Nephron (organoid): ENCODE measurements around the gene BRMS1.

Experiments
- H3K27ac Mint-ChIP-seq, 3 experiments: 2 replicates each; pipeline ENCODE4 v1.8.0; 2020; ENCODE audit warnings: mixed read lengths in 3 of 3, mild to moderate bottlenecking in 2 of 3, moderate library complexity in 1 of 3
- H3K27me3 Mint-ChIP-seq: 2 replicates; pipeline ENCODE4 v1.8.0; 2021; ENCODE audit warnings: low read depth, mild to moderate bottlenecking, moderate library complexity, mixed read lengths
- H3K36me3 Mint-ChIP-seq: 2 replicates; pipeline ENCODE4 v1.8.0; 2020; ENCODE audit warnings: low read depth, mixed read lengths
- H3K4me1 Mint-ChIP-seq: 2 replicates; pipeline ENCODE4 v1.8.0; 2020; ENCODE audit warnings: mixed read lengths
- H3K4me3 Mint-ChIP-seq, 3 experiments: 2 replicates each; pipeline ENCODE4 v1.8.0; 2020; ENCODE audit warnings: mild to moderate bottlenecking in 3 of 3, mixed read lengths in 3 of 3, moderate library complexity in 2 of 3
- H3K9me3 Mint-ChIP-seq: 2 replicates; pipeline ENCODE4 v1.8.0; 2020; ENCODE audit warnings: mixed read lengths
- CTCF ChIP-seq, 3 experiments: fragments of 200-600 bp; sonication (generic); IDR thresholded peaks; one replicate each; pipeline ENCODE4 v1.5.0; 2021; ENCODE audit warnings: antibody characterized with exemption in 3 of 3; ENCODE audit not compliant: unreplicated experiment in 3 of 3

BRMS1 gene

DNA sequence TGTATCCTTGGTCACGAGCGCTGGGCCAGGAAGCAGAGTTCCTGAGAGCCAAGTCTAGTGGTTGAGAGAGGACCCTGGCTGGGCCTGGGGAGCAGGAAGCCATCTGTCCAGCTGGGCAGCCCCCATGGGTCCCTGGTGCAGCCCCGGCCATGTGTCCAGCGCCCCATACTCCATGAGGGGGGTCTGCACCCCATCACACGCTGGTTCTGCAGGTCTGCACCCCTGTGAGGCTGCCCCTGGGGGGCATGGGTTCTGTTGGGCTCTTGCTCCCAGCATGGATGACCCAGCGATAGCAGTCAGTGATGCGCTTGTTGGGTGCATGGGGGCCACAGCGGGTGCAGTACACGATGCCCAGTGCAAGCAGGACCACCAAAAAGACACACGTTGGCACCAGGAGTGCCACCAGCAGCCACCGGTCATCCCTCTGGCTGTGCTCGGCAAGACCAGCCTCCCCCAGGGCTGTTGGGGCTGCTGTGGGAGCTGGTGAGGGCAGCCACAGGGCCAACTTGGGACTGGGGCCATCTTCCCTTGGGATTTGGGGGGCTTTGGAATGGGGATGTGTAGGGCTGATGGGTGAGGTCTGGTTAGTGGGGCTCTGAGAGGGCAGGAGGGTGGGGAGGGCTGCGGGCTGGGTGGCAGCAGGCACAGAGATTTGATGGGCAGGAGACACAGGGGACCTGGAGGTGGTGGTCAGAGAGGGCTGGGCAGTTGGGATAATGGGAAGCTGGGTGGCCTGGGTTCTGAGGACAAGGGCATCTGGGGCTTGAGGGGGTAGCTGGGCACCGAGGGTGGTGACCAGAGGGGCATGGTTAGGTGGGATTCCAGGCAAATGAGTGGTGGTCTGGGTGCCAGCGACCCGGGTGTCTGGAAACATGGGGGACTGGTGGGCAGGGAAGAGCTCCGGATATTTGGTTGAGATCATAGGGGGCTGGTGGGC lies 30.1 kb downstream of the BRMS1 start:
- Mint-ChIP-seq H3K9me3 (peaks cover 3% of the 10 kb centered on the region), H3K27ac (peak overlapping the region; percentile 94 to 98 (median 95)), H3K4me3 (peak overlapping the region; percentile 89 to 91 (median 91)), H3K4me1 (peaks cover 40% of the 10 kb centered on the region), H3K36me3 (peaks cover 4% of the 10 kb centered on the region), H3K27me3 (peaks cover 14% of the 10 kb centered on the region)
- no peak for TF ChIP-seq CTCF (IDR thresholded peaks at IDR 0.05; ENCODE audit: unreplicated experiment in 3 of 3)

DNA sequence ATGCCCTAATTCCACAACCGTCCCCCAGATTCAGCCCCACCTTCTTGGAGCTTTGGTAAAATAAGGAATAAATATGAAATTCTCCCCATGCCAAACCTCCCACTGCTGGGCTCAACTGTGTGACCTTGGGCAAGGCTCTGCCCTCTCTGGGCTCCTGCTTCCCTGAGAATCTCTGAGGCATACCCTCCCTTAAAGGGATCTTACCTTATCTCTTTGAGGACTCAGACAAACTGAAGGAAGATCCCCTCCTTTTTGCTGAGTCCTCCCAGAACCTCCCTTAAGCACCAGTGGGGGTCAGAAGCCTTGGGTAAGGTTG lies 30.8 kb downstream of the BRMS1 start:
- Mint-ChIP-seq H3K9me3 (peaks cover 3% of the 10 kb centered on the region), H3K4me3 (peak overlapping the region; percentile 89 to 91 (median 91)), H3K4me1 (peaks cover 35% of the 10 kb centered on the region), H3K27me3 (peaks cover 17% of the 10 kb centered on the region), H3K27ac (peak overlapping the region; percentile 94 to 98 (median 95)), H3K36me3 (peaks cover 4% of the 10 kb centered on the region)
- no peak for TF ChIP-seq CTCF (IDR thresholded peaks at IDR 0.05; ENCODE audit: unreplicated experiment in 3 of 3)

DNA sequence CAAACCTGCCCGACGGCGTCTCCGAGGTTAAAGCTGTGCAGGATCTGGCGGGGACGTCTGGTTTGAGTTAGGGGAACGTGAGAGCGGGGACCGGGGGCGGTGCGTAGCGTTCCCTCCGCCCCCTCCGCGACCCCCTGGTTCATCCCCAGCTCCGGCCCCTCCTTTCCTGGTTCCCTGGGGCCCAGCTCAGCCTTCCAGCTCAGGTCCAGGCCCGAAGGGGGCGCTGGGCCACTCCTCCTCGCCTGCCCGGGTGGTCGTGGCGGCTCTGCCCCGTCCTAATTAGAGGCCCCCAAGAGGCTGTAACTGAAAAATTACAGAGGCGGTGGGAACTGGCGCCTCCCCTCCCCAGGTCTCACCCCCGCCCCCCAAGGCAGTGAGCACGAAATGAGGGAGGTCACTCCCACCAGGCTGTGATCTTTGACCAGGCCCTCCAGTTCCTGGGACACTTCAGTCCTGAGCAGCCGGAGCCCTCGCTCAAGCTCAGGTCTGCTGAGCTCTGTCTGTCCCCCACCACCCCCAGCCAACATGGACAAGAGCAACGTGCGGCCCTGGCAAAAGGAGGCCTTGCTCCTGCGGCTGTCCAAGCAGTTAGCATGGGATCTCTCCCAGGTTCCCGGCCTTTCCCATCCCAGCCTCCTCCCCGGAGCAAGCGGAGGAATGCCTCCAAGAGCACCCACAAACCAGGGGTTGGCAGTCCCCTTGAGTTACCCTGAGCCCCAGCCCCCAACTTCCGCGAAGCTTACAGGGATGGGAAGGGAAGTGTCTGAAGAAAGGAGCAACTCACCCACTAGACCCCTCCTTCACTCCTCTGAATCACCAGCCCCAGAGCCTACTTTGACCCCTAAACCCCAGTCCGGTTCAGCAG lies 31.4 kb downstream of the BRMS1 start:
- Mint-ChIP-seq H3K9me3 (peaks cover under 1% of the 10 kb centered on the region), H3K27ac (peak overlapping the region; percentile 94 to 98 (median 95)), H3K4me1 (peaks cover 29% of the 10 kb centered on the region), H3K36me3 (peaks cover 4% of the 10 kb centered on the region), H3K27me3 (peaks cover 17% of the 10 kb centered on the region), H3K4me3 (peak overlapping the region; percentile 89 to 91 (median 91))
- peak; percentile 30 to 38 (median 32) for TF ChIP-seq CTCF (IDR thresholded peaks at IDR 0.05; ENCODE audit: unreplicated experiment in 3 of 3)

- Mint-ChIP-seq H3K4me1 (peaks cover 22% of the 10 kb centered on the region), H3K27ac (peak overlapping the region; percentile 94 to 98 (median 95)), H3K27me3 (peaks cover 20% of the 10 kb centered on the region), H3K9me3 (no peaks in the 10 kb centered on the region), H3K4me3 (peak overlapping the region; percentile 89 to 91 (median 91)), H3K36me3 (peaks cover 4% of the 10 kb centered on the region)
- TF ChIP-seq CTCF (IDR thresholded peaks at IDR 0.05; ENCODE audit: unreplicated experiment in 3 of 3), result no peak
These were observed 32.2 kb downstream of the BRMS1 start for GRCh38 chr11:66312549-66313320.

DNA sequence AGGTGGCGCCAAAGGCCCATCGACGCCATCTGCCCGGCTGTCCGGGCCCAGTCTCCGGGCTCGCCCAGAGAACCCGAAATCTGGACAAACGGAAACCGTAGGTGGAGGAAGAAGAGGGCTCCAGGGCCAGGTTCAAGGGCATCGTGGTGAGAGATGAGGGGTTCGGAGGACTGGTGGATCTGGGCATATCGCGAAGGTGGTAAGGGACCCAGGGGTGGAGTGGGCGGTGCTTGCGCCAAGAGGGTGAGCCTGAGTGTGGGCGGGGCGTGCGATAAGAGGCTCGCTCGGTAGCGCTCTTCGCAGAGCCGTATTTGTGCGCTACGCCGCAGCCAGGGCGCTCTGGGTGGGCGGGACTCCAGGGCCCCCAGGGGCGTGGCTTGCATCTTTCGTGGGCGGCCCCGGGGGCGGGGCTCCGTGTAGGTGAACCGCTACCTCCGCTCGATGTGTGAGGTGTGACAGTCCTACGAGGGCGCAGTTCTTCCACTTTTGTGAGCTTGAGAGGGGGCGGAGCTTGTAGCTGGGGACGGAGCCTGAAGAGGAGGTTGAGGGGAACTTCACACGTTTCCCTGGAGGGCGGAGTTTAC lies 32.8 kb downstream of the BRMS1 start:
- Mint-ChIP-seq H3K36me3 (peaks cover 4% of the 10 kb centered on the region), H3K9me3 (no peaks in the 10 kb centered on the region), H3K4me3 (peak overlapping the region; percentile 89 to 91 (median 91)), H3K27me3 (peaks cover 16% of the 10 kb centered on the region), H3K27ac (peak overlapping the region; percentile 94 to 98 (median 95)), H3K4me1 (peaks cover 15% of the 10 kb centered on the region)
- peak in 2 of 3 experiments; percentile 48 to 95 for TF ChIP-seq CTCF (IDR thresholded peaks at IDR 0.05; ENCODE audit: unreplicated experiment in 3 of 3)
